Endodermal cell (in vitro differentiated cells): ENCODE results near the gene C10orf67. TPM values are rescaled to one million over a fixed set of nuclear protein-coding genes. Genes with fewer than 3 reads are reported as not detected.

Source experiments
- DNase-seq: peaks from one replicate; pipeline ENCODE4 v3.0.0-alpha.2; 2017
- H3K27ac ChIP-seq: 2 replicates; pipeline ENCODE4 v1.5.1; 2013; ENCODE audit warnings: mild to moderate bottlenecking, low read depth, low read length, moderate library complexity
- H3K27me3 ChIP-seq: 2 replicates; pipeline ENCODE4 v1.6.1; 2013; ENCODE audit warnings: mild to moderate bottlenecking, low read length, moderate library complexity; ENCODE audit not compliant: insufficient read depth, control insufficient read depth, poor library complexity, severe bottlenecking
- H3K36me3 ChIP-seq: 2 replicates; pipeline ENCODE4 v1.7.0; 2013; ENCODE audit warnings: mild to moderate bottlenecking, low read length, moderate library complexity; ENCODE audit not compliant: control insufficient read depth, insufficient read depth
- H3K4me1 ChIP-seq: one replicate; pipeline ENCODE4 v1.7.0; 2013; ENCODE audit warnings: low read length; ENCODE audit not compliant: control insufficient read depth, insufficient read depth
- H3K4me3 ChIP-seq: 2 replicates; pipeline ENCODE4 v1.5.1; 2013; ENCODE audit warnings: mild to moderate bottlenecking, low read length, moderate library complexity
- H3K9ac ChIP-seq: 2 replicates; pipeline ENCODE4 v1.6.1; 2013; ENCODE audit warnings: mild to moderate bottlenecking, low read length, moderate library complexity; ENCODE audit not compliant: poor library complexity, severe bottlenecking; ENCODE audit errors: extremely low read depth
- H3K9me3 ChIP-seq: 2 replicates; pipeline ENCODE4 v1.6.1; 2013; ENCODE audit warnings: mild to moderate bottlenecking, low read length, moderate library complexity; ENCODE audit not compliant: control insufficient read depth
- H3K27ac Mint-ChIP-seq: 2 replicates; pipeline ENCODE4 v1.8.0; 2020; ENCODE audit warnings: mixed read lengths
- H3K27me3 Mint-ChIP-seq: 2 replicates; pipeline ENCODE4 v1.8.0; 2021; ENCODE audit warnings: mild to moderate bottlenecking, mixed read lengths; ENCODE audit not compliant: insufficient read depth
- H3K36me3 Mint-ChIP-seq: 2 replicates; pipeline ENCODE4 v1.8.0; 2020; ENCODE audit warnings: low read depth, mixed read lengths
- H3K4me1 Mint-ChIP-seq: 2 replicates; pipeline ENCODE4 v1.8.0; 2020; ENCODE audit warnings: mixed read lengths
- H3K4me3 Mint-ChIP-seq: 2 replicates; pipeline ENCODE4 v1.8.0; 2020; ENCODE audit warnings: mild to moderate bottlenecking, moderate library complexity, mixed read lengths
- H3K9me3 Mint-ChIP-seq: 2 replicates; pipeline ENCODE4 v1.8.0; 2020; ENCODE audit warnings: mild to moderate bottlenecking, mixed read lengths
- WGBS, 2 experiments: methylation state at CpG; one replicate each; pipeline versions ENCODE4 v1.1.5 to v1.1.7; 2013; ENCODE audit warnings: missing lambda C conversion rate in 2 of 2, mixed read lengths in 1 of 2; ENCODE audit not compliant: insufficient coverage in 1 of 2, insufficient read length in 1 of 2; 5-methylcytosine and 5-hydroxymethylcytosine counted together
- total RNA-seq, 2 donors: library from RNA; stranded (reverse); fragmentation: NEBNext Ultra II Directional in 1 of 2; extraction: Animal tissue kit (Norgen Biotek cat#: 25700) in 1 of 2; gene quantifications; 2 replicates in 1 of 2; 3 replicates in 1 of 2; pipeline ENCODE4 v1.2.1, GENCODE V29; 2021
- TF ChIP-seq, protein P1 (sequence below): fragments of 200-600 bp; sonication (generic); conservative IDR thresholded peaks from 2 replicates; pipeline ENCODE4 v1.5.0; 2021; ENCODE audit warnings: antibody characterized with exemption, mild to moderate bottlenecking

The C10orf67 gene
- total RNA-seq, 2 donors from 2014 or later: not detected

DNA sequence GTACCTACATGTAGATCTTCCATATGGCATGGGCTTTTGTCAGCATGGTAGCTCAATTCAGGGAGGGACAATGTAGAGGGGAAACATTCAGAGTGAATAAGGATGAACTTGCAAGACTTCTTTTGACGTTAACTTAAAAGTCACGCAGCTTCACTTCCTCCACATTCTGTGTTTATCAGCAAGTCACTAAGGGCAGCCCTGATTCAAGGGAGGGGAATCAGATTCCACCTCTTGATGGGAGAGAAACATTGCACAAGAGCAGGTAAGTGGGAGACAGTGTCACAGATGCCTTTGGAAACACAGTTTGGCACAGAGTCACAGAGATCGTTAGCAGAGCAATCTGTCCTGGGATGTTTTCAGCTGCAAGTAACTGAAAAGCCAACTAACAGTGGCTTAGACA, 26.2 kb downstream of the C10orf67 start:
- no peaks in the 10 kb centered on the region for H3K4me1 Mint-ChIP-seq
- Histone ChIP-seq H3K9me3 (no peaks in the 10 kb centered on the region), H3K27me3 (no peaks in the 10 kb centered on the region), H3K4me3 (no peak overlapping the region), H3K4me1 (no peaks in the 10 kb centered on the region), H3K9ac (no peak overlapping the region), H3K36me3 (no peaks in the 10 kb centered on the region), H3K27ac (no peak overlapping the region)
- H3K9me3 Mint-ChIP-seq: no peaks in the 10 kb centered on the region
- H3K36me3 Mint-ChIP-seq: no peaks in the 10 kb centered on the region
- TF ChIP-seq, protein P1, sequence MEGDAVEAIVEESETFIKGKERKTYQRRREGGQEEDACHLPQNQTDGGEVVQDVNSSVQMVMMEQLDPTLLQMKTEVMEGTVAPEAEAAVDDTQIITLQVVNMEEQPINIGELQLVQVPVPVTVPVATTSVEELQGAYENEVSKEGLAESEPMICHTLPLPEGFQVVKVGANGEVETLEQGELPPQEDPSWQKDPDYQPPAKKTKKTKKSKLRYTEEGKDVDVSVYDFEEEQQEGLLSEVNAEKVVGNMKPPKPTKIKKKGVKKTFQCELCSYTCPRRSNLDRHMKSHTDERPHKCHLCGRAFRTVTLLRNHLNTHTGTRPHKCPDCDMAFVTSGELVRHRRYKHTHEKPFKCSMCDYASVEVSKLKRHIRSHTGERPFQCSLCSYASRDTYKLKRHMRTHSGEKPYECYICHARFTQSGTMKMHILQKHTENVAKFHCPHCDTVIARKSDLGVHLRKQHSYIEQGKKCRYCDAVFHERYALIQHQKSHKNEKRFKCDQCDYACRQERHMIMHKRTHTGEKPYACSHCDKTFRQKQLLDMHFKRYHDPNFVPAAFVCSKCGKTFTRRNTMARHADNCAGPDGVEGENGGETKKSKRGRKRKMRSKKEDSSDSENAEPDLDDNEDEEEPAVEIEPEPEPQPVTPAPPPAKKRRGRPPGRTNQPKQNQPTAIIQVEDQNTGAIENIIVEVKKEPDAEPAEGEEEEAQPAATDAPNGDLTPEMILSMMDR: no peak
- H3K27me3 Mint-ChIP-seq: no peaks in the 10 kb centered on the region
- no peak overlapping the region for H3K4me3 Mint-ChIP-seq
- WGBS, 2 experiments: 93 to 100% methylated on average over 3 of the region's 3 CpGs
- no peak overlapping the region for H3K27ac Mint-ChIP-seq
- no peak for DNase-seq

DNA sequence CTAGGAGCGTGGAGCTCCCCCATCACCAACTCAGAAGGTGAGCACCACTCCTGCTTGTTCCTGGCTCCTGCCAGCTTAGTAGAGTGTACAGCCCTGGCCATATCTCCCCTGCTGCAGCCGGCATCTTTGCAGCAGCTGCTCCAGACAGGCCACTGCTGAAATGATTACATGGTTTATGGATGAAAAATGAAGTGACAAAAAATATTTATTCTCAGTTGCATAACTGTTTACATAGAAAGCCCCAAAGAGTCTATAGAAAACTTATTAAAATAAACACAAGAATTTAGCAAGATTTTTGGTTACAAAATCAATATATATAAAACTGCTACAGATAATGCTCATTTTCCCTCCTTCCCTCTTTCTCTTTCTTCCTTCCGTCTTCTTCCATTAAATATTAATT, 27.2 kb downstream of the C10orf67 start:
- no peak overlapping the region for H3K4me3 Mint-ChIP-seq
- no peaks in the 10 kb centered on the region for H3K9me3 ChIP-seq
- H3K27ac Mint-ChIP-seq: no peak overlapping the region
- 92% methylated on average over 3 of the region's 3 CpGs; no CpG with 5 or more reads in 1 of the 2 experiments for WGBS, 2 experiments
- H3K36me3 Mint-ChIP-seq: no peaks in the 10 kb centered on the region
- no peaks in the 10 kb centered on the region for H3K27me3 Mint-ChIP-seq
- TF ChIP-seq, protein P1: no peak
- H3K4me3 ChIP-seq: no peak overlapping the region
- H3K9me3 Mint-ChIP-seq: no peaks in the 10 kb centered on the region
- H3K27me3 ChIP-seq: no peaks in the 10 kb centered on the region
- H3K27ac ChIP-seq: no peak overlapping the region
- no peaks in the 10 kb centered on the region for H3K4me1 ChIP-seq
- no peak for DNase-seq
- H3K4me1 Mint-ChIP-seq: no peaks in the 10 kb centered on the region
- no peak overlapping the region for H3K9ac ChIP-seq
- no peaks in the 10 kb centered on the region for H3K36me3 ChIP-seq

DNA sequence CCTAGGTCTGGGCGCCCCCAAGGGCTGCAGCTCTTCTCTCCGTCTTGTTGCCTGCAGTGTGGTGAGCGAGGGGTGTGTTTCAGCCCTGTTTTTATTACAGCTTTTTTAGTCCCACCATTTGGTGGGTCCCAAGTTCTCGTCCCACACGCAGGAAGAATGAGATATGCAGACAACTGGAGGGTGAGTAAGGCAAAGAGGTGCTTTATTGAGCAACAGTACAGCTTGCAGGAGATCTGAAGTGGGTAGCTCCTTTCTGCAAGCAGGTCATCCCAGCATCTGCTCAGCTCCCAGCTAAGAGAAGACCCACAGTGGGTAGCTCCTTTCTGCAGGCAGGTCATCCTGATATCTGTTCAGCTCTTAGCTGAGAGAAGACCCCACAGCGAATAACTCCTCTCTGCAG, 28.2 kb downstream of the C10orf67 start:
- 92% methylated on average over 6 of the region's 6 CpGs; no CpG with 5 or more reads in 1 of the 2 experiments for WGBS, 2 experiments
- Mint-ChIP-seq H3K4me1 (no peaks in the 10 kb centered on the region), H3K27me3 (no peaks in the 10 kb centered on the region)

More for the DNA sequence above, 28.2 kb downstream of the C10orf67 start:
- Mint-ChIP-seq H3K36me3 (no peaks in the 10 kb centered on the region), H3K9me3 (no peaks in the 10 kb centered on the region), H3K4me3 (no peak overlapping the region), H3K27ac (no peak overlapping the region)
- no peak overlapping the region for H3K27ac ChIP-seq
- H3K27me3 ChIP-seq: no peaks in the 10 kb centered on the region
- TF ChIP-seq, protein P1: no peak
- no peaks in the 10 kb centered on the region for H3K4me1 ChIP-seq
- no peak overlapping the region for H3K4me3 ChIP-seq
- no peak overlapping the region for H3K9ac ChIP-seq
- no peaks in the 10 kb centered on the region for H3K9me3 ChIP-seq
- DNase-seq: no peak
- no peaks in the 10 kb centered on the region for H3K36me3 ChIP-seq
